ENCODE data around the gene ESRRA.

GRCh38 chr11:64355078-64355940 lies 50.0 kb downstream of the ESRRA start:
- no peak for TF ChIP-seq EZH2phosphoT487 (IDR thresholded peaks at IDR 0.05; ENCODE audit: borderline replicate concordance, low read length)
- TF ChIP-seq, protein P1, sequence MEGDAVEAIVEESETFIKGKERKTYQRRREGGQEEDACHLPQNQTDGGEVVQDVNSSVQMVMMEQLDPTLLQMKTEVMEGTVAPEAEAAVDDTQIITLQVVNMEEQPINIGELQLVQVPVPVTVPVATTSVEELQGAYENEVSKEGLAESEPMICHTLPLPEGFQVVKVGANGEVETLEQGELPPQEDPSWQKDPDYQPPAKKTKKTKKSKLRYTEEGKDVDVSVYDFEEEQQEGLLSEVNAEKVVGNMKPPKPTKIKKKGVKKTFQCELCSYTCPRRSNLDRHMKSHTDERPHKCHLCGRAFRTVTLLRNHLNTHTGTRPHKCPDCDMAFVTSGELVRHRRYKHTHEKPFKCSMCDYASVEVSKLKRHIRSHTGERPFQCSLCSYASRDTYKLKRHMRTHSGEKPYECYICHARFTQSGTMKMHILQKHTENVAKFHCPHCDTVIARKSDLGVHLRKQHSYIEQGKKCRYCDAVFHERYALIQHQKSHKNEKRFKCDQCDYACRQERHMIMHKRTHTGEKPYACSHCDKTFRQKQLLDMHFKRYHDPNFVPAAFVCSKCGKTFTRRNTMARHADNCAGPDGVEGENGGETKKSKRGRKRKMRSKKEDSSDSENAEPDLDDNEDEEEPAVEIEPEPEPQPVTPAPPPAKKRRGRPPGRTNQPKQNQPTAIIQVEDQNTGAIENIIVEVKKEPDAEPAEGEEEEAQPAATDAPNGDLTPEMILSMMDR (conservative IDR thresholded peaks at IDR 0.05; ENCODE audit: low read depth, low read length) = peak; percentile 98
